ENCODE measurements around the gene IL4.

- TF ChIP-seq EP300 (IDR thresholded peaks at IDR 0.05): no peak
- TF ChIP-seq POLR2A (IDR thresholded peaks at IDR 0.05; ENCODE audit: low read depth): no peak
- TF ChIP-seq CTCF (IDR thresholded peaks at IDR 0.05): no peak
These were observed 56.1 kb downstream of the IL4 start for GRCh38 chr5:132729896-132730295.

Measured in esophagus muscularis mucosa (tissue), 4 donors.